HG03521 (cell line): Measurements from ENCODE around the gene ASTN2.

Experiments
- ATAC-seq: cut with Tn5 transposase; IDR thresholded peaks from one replicate; pipeline ENCODE4 v1.9.1; 2021; ENCODE audit warnings: mild to moderate bottlenecking, moderate library complexity; ENCODE audit not compliant: unreplicated experiment

The ASTN2 gene

GRCh38 chr9:116689486-116690032 is 725.3 kb downstream of the ASTN2 start:
- no peak for ATAC-seq

- ATAC-seq = no peak
These were observed 725.9 kb downstream of the ASTN2 start for GRCh38 chr9:116688806-116689485.

- no peak for ATAC-seq
These were observed 727.1 kb downstream of the ASTN2 start for GRCh38 chr9:116687754-116688135.

GRCh38 chr9:116687074-116687753 is 727.6 kb downstream of the ASTN2 start, which contains the start of gene TRIM32:
TRIM32 (plus strand) TSS chr9:116687305; CDS start chr9:116697743, 10,438 bp downstream.
- peak; percentile 99 for ATAC-seq

GRCh38 chr9:116686693-116687073 is 728.2 kb downstream of the ASTN2 start:
- peak; percentile 18 for ATAC-seq

- no peak for ATAC-seq
These were observed 728.7 kb downstream of the ASTN2 start for GRCh38 chr9:116686135-116686534.

- ATAC-seq = no peak
These were observed 729.7 kb downstream of the ASTN2 start for GRCh38 chr9:116685166-116685565.

GRCh38 chr9:116683535-116683934 is 731.3 kb downstream of the ASTN2 start:
- no peak for ATAC-seq

- ATAC-seq = no peak
These were observed 740.5 kb downstream of the ASTN2 start for GRCh38 chr9:116674210-116674980.

- no peak for ATAC-seq
These were observed 741.5 kb downstream of the ASTN2 start for GRCh38 chr9:116673375-116673774.

GRCh38 chr9:116671605-116672004 is 743.3 kb downstream of the ASTN2 start:
- no peak for ATAC-seq

- no peak for ATAC-seq
These were observed 745.7 kb downstream of the ASTN2 start for GRCh38 chr9:116668970-116669695.

- ATAC-seq = no peak
These were observed 751.3 kb downstream of the ASTN2 start for GRCh38 chr9:116663581-116663980.

- no peak for ATAC-seq
These were observed 752.1 kb downstream of the ASTN2 start for GRCh38 chr9:116662646-116663310.

- ATAC-seq = peak; percentile 71
These were observed 753.6 kb downstream of the ASTN2 start for GRCh38 chr9:116661037-116661954.

- no peak for ATAC-seq
These were observed 756.6 kb downstream of the ASTN2 start for GRCh38 chr9:116658265-116658664.

GRCh38 chr9:116656977-116657376 is 757.9 kb downstream of the ASTN2 start:
- ATAC-seq = no peak

- no peak for ATAC-seq
These were observed 758.3 kb downstream of the ASTN2 start for GRCh38 chr9:116656501-116656971.

GRCh38 chr9:116654059-116654355 is 760.9 kb downstream of the ASTN2 start:
- ATAC-seq = no peak
